Thoracic aorta (tissue), 2 donors: ENCODE measurements around the gene L1CAM. TPM values are rescaled to one million over a fixed set of nuclear protein-coding genes. Genes with fewer than 3 reads are reported as not detected.

Experiments
- ATAC-seq: fragments of 150-250 bp; one replicate; pipeline ENCODE4 v1.8.0; 2017; ENCODE audit warnings: low read depth; ENCODE audit not compliant: insufficient number of reproducible peaks, low FRiP score
- DNase-seq: peaks from one replicate; pipeline ENCODE4 v3.0.0-alpha.2; 2020; ENCODE audit warnings: low spot score
- H3K27ac ChIP-seq, 2 donors: fragments of 200-600 bp; sonication (generic); 1 replicate in 1 of 2; 2 replicates in 1 of 2; pipeline ENCODE4 v1.5.1; 2016; ENCODE audit warnings: mild to moderate bottlenecking in 2 of 2, moderate library complexity in 2 of 2
- H3K27me3 ChIP-seq: fragments of 200-600 bp; sonication (generic); replicated peaks from 2 replicates; pipeline ENCODE4 v1.6.0; 2016; ENCODE audit warnings: mild to moderate bottlenecking; ENCODE audit not compliant: insufficient read depth
- H3K36me3 ChIP-seq: fragments of 200-600 bp; sonication (generic); one replicate; pipeline ENCODE4 v1.5.1; 2016
- H3K4me1 ChIP-seq, 2 donors: fragments of 200-600 bp; sonication (generic); 1 replicate in 1 of 2; 2 replicates in 1 of 2; pipeline versions ENCODE4 v1.5.1 to v1.6.0; 2016; ENCODE audit warnings: low read depth in 2 of 2, mild to moderate bottlenecking in 1 of 2; ENCODE audit not compliant: control insufficient read depth in 1 of 2
- H3K4me3 ChIP-seq: fragments of 200-600 bp; sonication (generic); 2 replicates; pipeline ENCODE4 v1.5.1; 2016; ENCODE audit warnings: mild to moderate bottlenecking
- H3K9me3 ChIP-seq: fragments of 200-600 bp; sonication (generic); 2 replicates; pipeline ENCODE4 v1.5.1; 2016
- CTCF ChIP-seq: fragments of 200-600 bp; sonication (generic); IDR thresholded peaks from one replicate; pipeline ENCODE4 v1.5.1; 2019; ENCODE audit warnings: antibody characterized with exemption
- total RNA-seq, 2 donors: library from RNA; depleted of rRNA; stranded (reverse); fragments of >200 nt; gene quantifications; one replicate each; pipeline versions ENCODE4 v1.1.0 to v1.2.3, GENCODE V29; 2016

Gene L1CAM
- total RNA-seq = 10 to 100 TPM in 1 of 2 donors, 1 to 10 TPM in 1; 1.1 to 18.3 TPM

- Histone ChIP-seq H3K36me3 (no peaks in the 10 kb centered on the region), H3K27me3 (no peaks in the 10 kb centered on the region), H3K4me1 (peaks cover 0 to 7% of the 10 kb centered on the region in 2 donors), H3K9me3 (no peaks in the 10 kb centered on the region), H3K4me3 (peak within 1 kb of the TSS; percentile 19), H3K27ac (no peak within 1 kb of the TSS)
- no peak for DNase-seq
- ATAC-seq = no peak
- TF ChIP-seq CTCF = no peak
Observed at GRCh38 chrX:153885968-153886903, at the start of gene L1CAM. Gene L1CAM (minus strand): TSS chrX:153886173. CDS start chrX:153875836, 10,337 bp downstream.

GRCh38 chrX:153935326-153935851 is 49.4 kb upstream of the L1CAM start:
- DNase-seq = no peak
- Histone ChIP-seq H3K4me3 (peak overlapping the region; percentile 77), H3K27me3 (no peaks in the 10 kb centered on the region), H3K9me3 (no peaks in the 10 kb centered on the region), H3K4me1 (peaks cover 3 to 14% of the 10 kb centered on the region in 2 donors), H3K27ac (no peak overlapping the region), H3K36me3 (peaks cover 6% of the 10 kb centered on the region)
- no peak for ATAC-seq
- no peak for TF ChIP-seq CTCF

DNA sequence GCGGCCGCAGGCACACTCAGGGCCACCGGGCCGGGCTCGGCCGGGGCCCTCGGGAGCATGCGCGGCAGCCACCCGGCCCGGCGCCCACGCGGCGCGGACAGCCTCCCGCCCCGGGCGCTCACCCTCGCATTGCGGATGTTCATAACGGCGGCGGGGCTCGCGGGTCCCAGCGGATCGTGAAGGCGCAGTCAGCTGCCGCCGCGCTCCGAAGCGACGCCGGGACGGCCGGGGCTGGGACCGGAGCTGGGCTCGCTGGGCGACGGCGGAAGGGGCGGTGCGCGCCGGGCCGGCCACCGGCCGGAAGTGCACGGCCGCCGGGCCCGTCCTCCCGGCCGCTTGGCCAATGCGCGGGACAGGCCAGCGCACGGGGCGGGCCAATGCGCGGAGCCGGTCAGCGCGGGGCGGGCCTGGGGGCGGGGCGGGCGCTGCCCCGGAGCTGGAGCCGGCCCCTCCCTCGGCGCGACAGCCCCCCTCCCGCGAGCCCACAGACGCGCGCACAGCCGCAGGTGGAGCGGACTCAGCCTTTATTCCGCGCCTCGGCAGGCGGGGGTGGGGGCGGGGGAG is 48.9 kb upstream of the L1CAM start, which contains the start of gene NAA10:
Gene NAA10 (minus strand): TSS at position 276 of the 564 bp plus-strand sequence. CDS start 133 bp downstream, at position 143.
- no peak for TF ChIP-seq CTCF
- ATAC-seq = peak; percentile 70
- Histone ChIP-seq H3K36me3 (peaks cover 6% of the 10 kb centered on the region), H3K9me3 (no peaks in the 10 kb centered on the region), H3K4me1 (peaks cover 3 to 14% of the 10 kb centered on the region in 2 donors), H3K27ac (peak within 1 kb of the TSS in 1 of 2 donors; percentile 12), H3K4me3 (peak within 1 kb of the TSS; percentile 77), H3K27me3 (no peaks in the 10 kb centered on the region)
- DNase-seq = no peak

DNA sequence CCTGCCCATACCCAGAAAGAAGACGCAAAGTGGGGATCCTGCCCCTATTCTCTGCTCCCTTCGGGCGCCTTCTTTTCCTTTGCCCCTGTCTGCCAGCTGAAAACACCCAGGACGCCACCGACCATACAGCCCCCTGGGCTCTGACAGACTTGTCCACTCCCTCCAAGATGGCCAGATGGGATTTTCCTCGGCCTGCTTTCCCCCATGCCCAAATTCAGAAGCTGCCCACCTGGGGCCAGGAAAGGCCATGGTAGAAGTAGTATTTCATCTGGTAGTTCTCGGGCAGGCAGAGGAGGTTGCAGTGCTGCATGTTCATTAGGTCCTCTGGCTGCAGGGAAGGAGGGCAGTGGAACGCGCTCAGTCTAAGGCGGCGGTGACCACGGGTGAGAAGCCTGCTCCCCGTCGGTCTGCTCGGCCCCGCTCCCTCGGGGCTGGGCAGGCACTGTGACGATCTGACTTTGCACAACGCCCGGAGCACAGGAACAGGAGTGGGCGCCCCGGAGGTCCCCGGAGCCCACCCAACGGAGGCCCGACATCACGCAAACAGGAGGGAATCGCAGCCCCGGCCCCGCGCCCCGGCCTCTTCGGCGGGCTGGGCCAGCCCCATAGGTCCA is 48.3 kb upstream of the L1CAM start:
- DNase-seq (no peak), ATAC-seq (no peak)
- peaks cover 3 to 14% of the 10 kb centered on the region in 2 donors for H3K4me1 ChIP-seq
- TF ChIP-seq CTCF = no peak
- peaks cover 6% of the 10 kb centered on the region for H3K36me3 ChIP-seq
- no peaks in the 10 kb centered on the region for H3K9me3 ChIP-seq
- H3K27me3 ChIP-seq = no peaks in the 10 kb centered on the region
- peak overlapping the region in 1 of 2 donors; percentile 12 for H3K27ac ChIP-seq
- peak overlapping the region; percentile 77 for H3K4me3 ChIP-seq

- TF ChIP-seq CTCF = no peak
- Histone ChIP-seq H3K4me3 (peak overlapping the region; percentile 77), H3K4me1 (peaks cover 3 to 14% of the 10 kb centered on the region in 2 donors), H3K27ac (no peak overlapping the region), H3K27me3 (no peaks in the 10 kb centered on the region), H3K36me3 (peaks cover 6% of the 10 kb centered on the region), H3K9me3 (no peaks in the 10 kb centered on the region)
- no peak for DNase-seq
- ATAC-seq = no peak
Observed at GRCh38 chrX:153933748-153934147, 47.8 kb upstream of the L1CAM start.
